ENCODE data around the gene PPP1R18.
"Not testable (repeated sequence)": the region's sequence is repeated elsewhere in the genome, so short reads cannot be mapped to it uniquely, and the experiment has no call there.

Gene PPP1R18

GRCh38 chr6:30679765-30680535 is 6.5 kb downstream of the PPP1R18 start:
- H3K9me3 Mint-ChIP-seq, result no peaks in the 10 kb centered on the region
- ATAC-seq (replicated peaks) (no peak), DNase-seq (no peak)
- H3K27me3 Mint-ChIP-seq, result no peaks in the 10 kb centered on the region
- H3K36me3 Mint-ChIP-seq (ENCODE audit: insufficient read depth), result peaks cover 80% of the 10 kb centered on the region
- peaks cover 42 to 52% of the 10 kb centered on the region in 2 donors for H3K4me1 Mint-ChIP-seq (ENCODE audit: low read depth in 2 of 2)
- H3K4me3 Mint-ChIP-seq, result peak overlapping the region; percentile 87 to 97
- peak overlapping the region; percentile 82 to 98 for H3K27ac Mint-ChIP-seq

- Mint-ChIP-seq H3K27me3 (no peaks in the 10 kb centered on the region), H3K36me3 (ENCODE audit: insufficient read depth) (peaks cover 76% of the 10 kb centered on the region), H3K9me3 (no peaks in the 10 kb centered on the region), H3K4me1 (ENCODE audit: low read depth in 2 of 2) (peaks cover 40 to 47% of the 10 kb centered on the region in 2 donors), H3K27ac (peak overlapping the region; percentile 82 to 98), H3K4me3 (peak overlapping the region; percentile 87 to 97)
- DNase-seq (peak; percentile 91 to 94 (median 92)), ATAC-seq (replicated peaks) (peak; percentile 50)
Measured at GRCh38 chr6:30678964-30679726, 7.3 kb downstream of the PPP1R18 start.

- Mint-ChIP-seq H3K4me1 (ENCODE audit: low read depth in 2 of 2) (peaks cover 40 to 44% of the 10 kb centered on the region in 2 donors), H3K9me3 (no peaks in the 10 kb centered on the region), H3K4me3 (no peak overlapping the region), H3K36me3 (ENCODE audit: insufficient read depth) (peaks cover 69% of the 10 kb centered on the region), H3K27ac (peak overlapping the region; percentile 66 to 81), H3K27me3 (no peaks in the 10 kb centered on the region)
- DNase-seq (no peak), ATAC-seq (replicated peaks) (no peak)
Measured at GRCh38 chr6:30676660-30677285, 9.7 kb downstream of the PPP1R18 start.

GRCh38 chr6:30672445-30673253 is 13.8 kb downstream of the PPP1R18 start, which contains the start of gene DHX16:
DHX16 (minus strand) TSS chr6:30673006; CDS start chr6:30672841, 165 bp downstream.
- H3K27me3 Mint-ChIP-seq, result no peaks in the 10 kb centered on the region
- peak; percentile 83 to 88 (median 86) for DNase-seq

GRCh38 chr6:30670760-30671527 is 15.5 kb downstream of the PPP1R18 start:
- H3K9me3 Mint-ChIP-seq, result no peaks in the 10 kb centered on the region
- DNase-seq, result no peak

More at GRCh38 chr6:30672445-30673253, 13.8 kb downstream of the PPP1R18 start, which contains the start of gene DHX16:
- ATAC-seq (replicated peaks), result peak; percentile 79
- H3K27ac Mint-ChIP-seq, result peak within 1 kb of the TSS; percentile 92 to 93
- no peaks in the 10 kb centered on the region for H3K9me3 Mint-ChIP-seq
- H3K36me3 Mint-ChIP-seq (ENCODE audit: insufficient read depth), result peaks cover 44% of the 10 kb centered on the region
- peak within 1 kb of the TSS; percentile 87 to 93 for H3K4me3 Mint-ChIP-seq
- H3K4me1 Mint-ChIP-seq (ENCODE audit: low read depth in 2 of 2), result peaks cover 28 to 30% of the 10 kb centered on the region in 2 donors

GRCh38 chr6:30666300-30666699 is 20.1 kb downstream of the PPP1R18 start:
- not testable (repeated sequence) for H3K27me3 Mint-ChIP-seq; DNase-seq; H3K9me3 Mint-ChIP-seq; H3K4me3 Mint-ChIP-seq; ATAC-seq (replicated peaks)
- H3K4me1 Mint-ChIP-seq (ENCODE audit: low read depth in 2 of 2), result peaks cover 10 to 11% of the 10 kb centered on the region in 2 donors
- peak overlapping the region in 1 of 2 donors; percentile 60 for H3K27ac Mint-ChIP-seq
- peaks cover 68% of the 10 kb centered on the region for H3K36me3 Mint-ChIP-seq (ENCODE audit: insufficient read depth)

More at GRCh38 chr6:30670760-30671527, 15.5 kb downstream of the PPP1R18 start:
- no peak for ATAC-seq (replicated peaks)
- peak overlapping the region; percentile 32 to 80 for H3K27ac Mint-ChIP-seq
- H3K4me1 Mint-ChIP-seq (ENCODE audit: low read depth in 2 of 2), result peaks cover 23 to 26% of the 10 kb centered on the region in 2 donors
- H3K4me3 Mint-ChIP-seq, result peak overlapping the region; percentile 87 to 93
- peaks cover 42% of the 10 kb centered on the region for H3K36me3 Mint-ChIP-seq (ENCODE audit: insufficient read depth)
- no peaks in the 10 kb centered on the region for H3K27me3 Mint-ChIP-seq

GRCh38 chr6:30664994-30665767 is 21.3 kb downstream of the PPP1R18 start:
- Mint-ChIP-seq H3K4me1 (ENCODE audit: low read depth in 2 of 2) (peaks cover under 1 to 4% of the 10 kb centered on the region in 2 donors), H3K27ac (peak overlapping the region in 1 of 2 donors; percentile 15), H3K27me3 (no peaks in the 10 kb centered on the region), H3K36me3 (ENCODE audit: insufficient read depth) (peaks cover 76% of the 10 kb centered on the region), H3K4me3 (no peak overlapping the region), H3K9me3 (no peaks in the 10 kb centered on the region)
- DNase-seq (no peak), ATAC-seq (replicated peaks) (no peak)

GRCh38 chr6:30657922-30658321 is 28.5 kb downstream of the PPP1R18 start:
- not testable (repeated sequence) for H3K9me3 Mint-ChIP-seq; ATAC-seq (replicated peaks); H3K27me3 Mint-ChIP-seq; H3K4me1 Mint-ChIP-seq (ENCODE audit: low read depth in 2 of 2); H3K4me3 Mint-ChIP-seq; DNase-seq
- Mint-ChIP-seq H3K27ac (peak overlapping the region in 1 of 2 donors; percentile 23), H3K36me3 (ENCODE audit: insufficient read depth) (peaks cover 78% of the 10 kb centered on the region)

- H3K9me3 Mint-ChIP-seq, result no peaks in the 10 kb centered on the region
- peak overlapping the region; percentile 23 to 35 for H3K27ac Mint-ChIP-seq
- no peak overlapping the region for H3K4me3 Mint-ChIP-seq
- peaks cover 77% of the 10 kb centered on the region for H3K36me3 Mint-ChIP-seq (ENCODE audit: insufficient read depth)
- H3K4me1 Mint-ChIP-seq (ENCODE audit: low read depth in 2 of 2), result no peaks in the 10 kb centered on the region
- no peaks in the 10 kb centered on the region for H3K27me3 Mint-ChIP-seq
- DNase-seq, result no peak
- no peak for ATAC-seq (replicated peaks)
Measured at GRCh38 chr6:30657454-30657853, 29.0 kb downstream of the PPP1R18 start.

GRCh38 chr6:30656513-30656912 is 29.9 kb downstream of the PPP1R18 start:
- H3K4me1 Mint-ChIP-seq (ENCODE audit: low read depth in 2 of 2), result no peaks in the 10 kb centered on the region
- DNase-seq (no peak), ATAC-seq (replicated peaks) (no peak)
- no peak overlapping the region for H3K4me3 Mint-ChIP-seq
- H3K9me3 Mint-ChIP-seq, result no peaks in the 10 kb centered on the region
- H3K36me3 Mint-ChIP-seq (ENCODE audit: insufficient read depth), result peaks cover 80% of the 10 kb centered on the region
- no peaks in the 10 kb centered on the region for H3K27me3 Mint-ChIP-seq
- H3K27ac Mint-ChIP-seq, result peak overlapping the region in 1 of 2 donors; percentile 35

- peaks cover 82% of the 10 kb centered on the region for H3K36me3 Mint-ChIP-seq (ENCODE audit: insufficient read depth)
- H3K27ac Mint-ChIP-seq, result peak overlapping the region in 1 of 2 donors; percentile 1
- H3K27me3 Mint-ChIP-seq, result no peaks in the 10 kb centered on the region
- H3K9me3 Mint-ChIP-seq, result no peaks in the 10 kb centered on the region
- DNase-seq (no peak), ATAC-seq (replicated peaks) (no peak)
- no peak overlapping the region for H3K4me3 Mint-ChIP-seq
- no peaks in the 10 kb centered on the region for H3K4me1 Mint-ChIP-seq (ENCODE audit: low read depth in 2 of 2)
Measured at GRCh38 chr6:30655743-30656094, 30.7 kb downstream of the PPP1R18 start.
